CD8-positive, alpha-beta memory T cell (primary cell): ENCODE results near the gene SORCS2. TPM values are rescaled to one million over a fixed set of nuclear protein-coding genes. Genes with fewer than 3 reads are reported as not detected.

ENCODE experiments used
- CTCF ChIA-PET: fragments of 350-600 bp; sonication (Branson Sonifier 250); formaldehyde crosslinking; loops from one replicate; lab custom pipeline; 2021; ENCODE audit warnings: antibody characterized with exemption; lab: Charles Lee
- POLR2A ChIA-PET: fragments of 350-600 bp; sonication (Branson Sonifier 250); formaldehyde crosslinking; loops from one replicate; lab custom pipeline; 2021; ENCODE audit warnings: antibody characterized with exemption; lab: Charles Lee
- DNase-seq, 5 donors: peaks; one replicate each; pipeline versions ENCODE4 v3.0.0 to v3.0.0-alpha.2; 2020 to 2022; ENCODE audit warnings: mixed read lengths in 1 of 5
- H3K27ac ChIP-seq: one replicate; pipeline ENCODE4 v1.7.0; 2013; ENCODE audit warnings: low read depth, mild to moderate bottlenecking, low read length, moderate library complexity
- H3K27me3 ChIP-seq: 2 replicates; pipeline ENCODE4 v1.7.0; 2013; ENCODE audit warnings: low read length, mild to moderate bottlenecking; ENCODE audit not compliant: insufficient read depth, poor library complexity, severe bottlenecking
- H3K36me3 ChIP-seq: 2 replicates; pipeline ENCODE4 v1.7.0; 2013; ENCODE audit warnings: mild to moderate bottlenecking, low read length, moderate library complexity; ENCODE audit not compliant: insufficient read depth
- H3K4me1 ChIP-seq: 2 replicates; pipeline ENCODE4 v1.7.0; 2013; ENCODE audit warnings: mild to moderate bottlenecking, low read length, moderate library complexity; ENCODE audit not compliant: insufficient read depth
- H3K4me3 ChIP-seq: 2 replicates; pipeline ENCODE4 v1.7.0; 2013; ENCODE audit warnings: mild to moderate bottlenecking, low read length
- H3K9me3 ChIP-seq: 2 replicates; pipeline ENCODE4 v1.7.0; 2013; ENCODE audit warnings: mild to moderate bottlenecking, low read length
- H3K27ac Mint-ChIP-seq, 8 donors: one replicate each; pipeline ENCODE4 v1.8.0; 2020 to 2021; ENCODE audit warnings: mixed read lengths in 8 of 8, mild to moderate bottlenecking in 6 of 8, inconsistent platforms in 3 of 8, moderate library complexity in 3 of 8
- H3K27me3 Mint-ChIP-seq, 2 donors: one replicate each; pipeline ENCODE4 v1.8.0; 2020 to 2021; ENCODE audit warnings: mixed read lengths in 2 of 2, mild to moderate bottlenecking in 1 of 2, moderate library complexity in 1 of 2
- H3K36me3 Mint-ChIP-seq, 3 donors: one replicate each; pipeline ENCODE4 v1.8.0; 2020 to 2021; ENCODE audit warnings: mixed read lengths in 3 of 3, inconsistent platforms in 1 of 3, mild to moderate bottlenecking in 1 of 3
- H3K4me1 Mint-ChIP-seq, 3 donors: one replicate each; pipeline ENCODE4 v1.8.0; 2020 to 2021; ENCODE audit warnings: mixed read lengths in 3 of 3, inconsistent platforms in 1 of 3, mild to moderate bottlenecking in 1 of 3
- H3K4me3 Mint-ChIP-seq, 7 donors: one replicate each; pipeline ENCODE4 v1.8.0; 2020 to 2021; ENCODE audit warnings: mixed read lengths in 7 of 7, mild to moderate bottlenecking in 6 of 7, moderate library complexity in 4 of 7, inconsistent platforms in 2 of 7
- H3K9me3 Mint-ChIP-seq, 5 donors: one replicate each; pipeline ENCODE4 v1.8.0; 2020 to 2022; ENCODE audit warnings: mixed read lengths in 5 of 5, mild to moderate bottlenecking in 3 of 5, moderate library complexity in 2 of 5, inconsistent platforms in 1 of 5
- polyA plus RNA-seq: library from polyadenylated mRNA; unstranded; fragments of 300-500 nt; fragmentation: Illumina TruSeq; gene quantifications from one replicate; pipeline ENCODE4 v1.2.3, GENCODE V29; 2021
- total RNA-seq, 2 experiments: library from RNA; stranded (reverse); gene quantifications; one replicate each; pipeline ENCODE4 v1.2.3, GENCODE V29; 2021

SORCS2 gene
- total and polyA plus RNA-seq, 3 experiments from 2014 or later = not detected

- H3K27me3 ChIP-seq = no peaks in the 10 kb centered on the region
- H3K4me3 Mint-ChIP-seq = no peak overlapping the region
- no peak overlapping the region for H3K4me3 ChIP-seq
- H3K27ac ChIP-seq = no peak overlapping the region
- ChIA-PET POLR2A (no interaction called here), CTCF (no interaction called here)
- H3K27ac Mint-ChIP-seq = no peak overlapping the region
- H3K9me3 ChIP-seq = no peaks in the 10 kb centered on the region
- peaks cover 4 to 6% of the 10 kb centered on the region in 2 donors for H3K27me3 Mint-ChIP-seq
- DNase-seq = no peak
- no peaks in the 10 kb centered on the region for H3K4me1 Mint-ChIP-seq
- no peaks in the 10 kb centered on the region for H3K36me3 Mint-ChIP-seq
- peaks cover 3 to 17% (median 7%) of the 10 kb centered on the region in 5 donors for H3K9me3 Mint-ChIP-seq
- H3K36me3 ChIP-seq = no peaks in the 10 kb centered on the region
- H3K4me1 ChIP-seq = no peaks in the 10 kb centered on the region
Measured at GRCh38 chr4:7239844-7240243, 47.5 kb downstream of the SORCS2 start.

DNA sequence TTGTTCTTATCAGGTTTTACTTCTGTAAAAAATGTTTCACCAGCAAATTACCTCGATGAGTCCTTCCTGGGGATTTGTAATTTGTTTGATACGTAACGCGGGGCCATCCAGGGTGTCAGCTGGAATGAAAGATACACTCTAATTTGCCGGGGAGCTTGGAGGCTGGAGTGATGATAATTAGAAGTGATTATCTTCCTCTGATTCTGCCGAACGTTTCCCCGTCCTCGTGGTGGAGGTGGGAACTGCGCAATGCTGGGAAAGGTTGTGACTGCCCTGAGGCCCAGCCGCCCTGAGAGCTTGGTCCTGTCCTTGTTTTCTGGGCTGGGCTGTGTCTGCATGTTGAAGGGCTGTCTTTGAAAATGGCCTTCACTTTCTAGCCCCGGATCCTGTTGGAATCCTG is 48.0 kb downstream of the SORCS2 start:
- Histone ChIP-seq H3K36me3 (no peaks in the 10 kb centered on the region), H3K27ac (no peak overlapping the region), H3K4me1 (no peaks in the 10 kb centered on the region), H3K9me3 (no peaks in the 10 kb centered on the region), H3K4me3 (no peak overlapping the region), H3K27me3 (no peaks in the 10 kb centered on the region)
- no peaks in the 10 kb centered on the region for H3K36me3 Mint-ChIP-seq
- peaks cover 3 to 17% (median 7%) of the 10 kb centered on the region in 5 donors for H3K9me3 Mint-ChIP-seq
- no peaks in the 10 kb centered on the region for H3K4me1 Mint-ChIP-seq
- POLR2A ChIA-PET = no interaction called here
- DNase-seq = no peak
- H3K4me3 Mint-ChIP-seq = no peak overlapping the region
- H3K27ac Mint-ChIP-seq = no peak overlapping the region
- H3K27me3 Mint-ChIP-seq = peaks cover 4 to 6% of the 10 kb centered on the region in 2 donors
- CTCF ChIA-PET = no interaction called here

GRCh38 chr4:7241597-7242125 is 49.3 kb downstream of the SORCS2 start:
- no peak overlapping the region for H3K27ac Mint-ChIP-seq
- no peak for DNase-seq
- Histone ChIP-seq H3K4me1 (no peaks in the 10 kb centered on the region), H3K27ac (no peak overlapping the region), H3K27me3 (no peaks in the 10 kb centered on the region), H3K36me3 (no peaks in the 10 kb centered on the region), H3K9me3 (no peaks in the 10 kb centered on the region), H3K4me3 (no peak overlapping the region)
- no peaks in the 10 kb centered on the region for H3K36me3 Mint-ChIP-seq
- H3K4me3 Mint-ChIP-seq = no peak overlapping the region
- ChIA-PET CTCF (no interaction called here), POLR2A (no interaction called here)
- H3K9me3 Mint-ChIP-seq = peaks cover 3 to 17% (median 7%) of the 10 kb centered on the region in 5 donors
- peaks cover 4 to 6% of the 10 kb centered on the region in 2 donors for H3K27me3 Mint-ChIP-seq
- no peaks in the 10 kb centered on the region for H3K4me1 Mint-ChIP-seq

GRCh38 chr4:7242766-7243165 is 50.4 kb downstream of the SORCS2 start:
- POLR2A ChIA-PET = no interaction called here
- Mint-ChIP-seq H3K9me3 (peaks cover 3 to 17% (median 6%) of the 10 kb centered on the region in 5 donors), H3K27ac (no peak overlapping the region), H3K27me3 (peaks cover 2 to 8% of the 10 kb centered on the region in 2 donors), H3K36me3 (no peaks in the 10 kb centered on the region), H3K4me3 (no peak overlapping the region), H3K4me1 (no peaks in the 10 kb centered on the region)
- no peaks in the 10 kb centered on the region for H3K9me3 ChIP-seq
- H3K36me3 ChIP-seq = no peaks in the 10 kb centered on the region
- no peak overlapping the region for H3K27ac ChIP-seq
- DNase-seq = no peak
- CTCF ChIA-PET = no interaction called here
- H3K27me3 ChIP-seq = no peaks in the 10 kb centered on the region
- no peak overlapping the region for H3K4me3 ChIP-seq
- no peaks in the 10 kb centered on the region for H3K4me1 ChIP-seq

GRCh38 chr4:7243609-7244330 is 51.4 kb downstream of the SORCS2 start:
- Mint-ChIP-seq H3K9me3 (peaks cover 0 to 7% (median 3%) of the 10 kb centered on the region in 5 donors), H3K36me3 (no peaks in the 10 kb centered on the region), H3K27ac (no peak overlapping the region), H3K4me1 (no peaks in the 10 kb centered on the region), H3K4me3 (no peak overlapping the region), H3K27me3 (peaks cover 0 to 8% of the 10 kb centered on the region in 2 donors)
- H3K9me3 ChIP-seq = no peaks in the 10 kb centered on the region
- H3K27me3 ChIP-seq = no peaks in the 10 kb centered on the region
- H3K4me3 ChIP-seq = no peak overlapping the region
- CTCF ChIA-PET = no interaction called here
- no peak for DNase-seq
- H3K4me1 ChIP-seq = no peaks in the 10 kb centered on the region
- POLR2A ChIA-PET = no interaction called here
- H3K36me3 ChIP-seq = no peaks in the 10 kb centered on the region
- H3K27ac ChIP-seq = no peak overlapping the region

DNA sequence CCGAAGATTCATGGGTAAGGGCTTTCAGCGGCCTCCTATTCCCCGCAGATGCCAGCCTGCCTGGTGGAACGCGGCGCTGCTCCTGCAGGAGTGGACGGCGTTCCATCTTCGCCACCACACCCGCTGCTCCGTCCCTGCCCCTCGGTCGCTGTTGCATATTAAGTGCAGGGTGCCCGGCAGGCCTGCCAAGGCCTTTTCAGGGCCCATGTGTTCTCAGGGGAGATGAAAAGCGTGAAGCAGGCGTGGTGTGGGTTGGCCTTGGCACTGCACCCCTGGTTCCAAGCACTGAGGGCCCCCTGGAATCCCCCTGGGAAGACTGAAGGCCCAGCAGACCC is 52.0 kb downstream of the SORCS2 start:
- DNase-seq = no peak
- Histone ChIP-seq H3K27ac (no peak overlapping the region), H3K27me3 (no peaks in the 10 kb centered on the region), H3K36me3 (no peaks in the 10 kb centered on the region), H3K4me3 (no peak overlapping the region), H3K4me1 (no peaks in the 10 kb centered on the region), H3K9me3 (no peaks in the 10 kb centered on the region)
- H3K9me3 Mint-ChIP-seq = peaks cover 1 to 7% (median 3%) of the 10 kb centered on the region in 5 donors
- H3K27me3 Mint-ChIP-seq = peaks cover 0 to 8% of the 10 kb centered on the region in 2 donors
- H3K27ac Mint-ChIP-seq = no peak overlapping the region
- H3K4me1 Mint-ChIP-seq = no peaks in the 10 kb centered on the region
- POLR2A ChIA-PET = no interaction called here
- CTCF ChIA-PET = no interaction called here
- no peaks in the 10 kb centered on the region for H3K36me3 Mint-ChIP-seq
- H3K4me3 Mint-ChIP-seq = no peak overlapping the region

GRCh38 chr4:7244751-7245320 is 52.5 kb downstream of the SORCS2 start:
- H3K9me3 ChIP-seq = no peaks in the 10 kb centered on the region
- Mint-ChIP-seq H3K27ac (no peak overlapping the region), H3K27me3 (peaks cover 0 to 8% of the 10 kb centered on the region in 2 donors), H3K36me3 (no peaks in the 10 kb centered on the region), H3K9me3 (peaks cover 0 to 4% (median 3%) of the 10 kb centered on the region in 5 donors), H3K4me1 (no peaks in the 10 kb centered on the region), H3K4me3 (no peak overlapping the region)
- no peaks in the 10 kb centered on the region for H3K4me1 ChIP-seq
- POLR2A ChIA-PET = no interaction called here
- no peak for DNase-seq
- H3K27ac ChIP-seq = no peak overlapping the region
- no peaks in the 10 kb centered on the region for H3K27me3 ChIP-seq
- CTCF ChIA-PET = no interaction called here
- no peak overlapping the region for H3K4me3 ChIP-seq
- H3K36me3 ChIP-seq = no peaks in the 10 kb centered on the region

DNA sequence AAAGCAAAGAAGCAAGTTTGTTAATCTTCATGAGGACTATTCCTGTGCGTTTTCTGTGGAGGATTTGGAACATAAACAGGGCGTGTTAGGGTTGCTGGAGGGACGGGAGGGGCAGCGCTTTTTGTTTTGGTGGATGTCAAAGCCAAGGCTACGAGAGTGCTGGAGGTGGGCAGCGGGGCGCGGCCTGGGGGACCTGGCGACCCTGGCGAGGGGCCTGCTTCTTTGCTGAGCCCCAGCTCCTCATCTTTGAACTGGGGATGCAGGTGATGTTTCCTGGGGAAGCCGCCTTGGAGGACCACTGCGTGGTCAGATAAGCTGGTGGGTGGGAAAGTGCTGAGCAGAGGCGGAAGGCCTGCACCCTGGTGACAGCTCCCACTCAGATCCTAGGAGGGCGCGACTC is 55.2 kb downstream of the SORCS2 start:
- POLR2A ChIA-PET = no interaction called here
- Histone ChIP-seq H3K4me3 (no peak overlapping the region), H3K27ac (no peak overlapping the region), H3K4me1 (no peaks in the 10 kb centered on the region), H3K9me3 (no peaks in the 10 kb centered on the region), H3K36me3 (no peaks in the 10 kb centered on the region), H3K27me3 (peaks cover 4% of the 10 kb centered on the region)
- no peaks in the 10 kb centered on the region for H3K4me1 Mint-ChIP-seq
- H3K36me3 Mint-ChIP-seq = no peaks in the 10 kb centered on the region
- H3K27me3 Mint-ChIP-seq = peaks cover 4 to 7% of the 10 kb centered on the region in 2 donors
- H3K27ac Mint-ChIP-seq = no peak overlapping the region
- H3K9me3 Mint-ChIP-seq = peaks cover 0 to 4% (median 3%) of the 10 kb centered on the region in 5 donors
- H3K4me3 Mint-ChIP-seq = no peak overlapping the region
- CTCF ChIA-PET = no interaction called here
- DNase-seq = no peak
